NCI-H510A (cell line): Measurements from ENCODE around the gene KRTAP5-9.
"Not testable (repeated sequence)": the region's sequence is repeated elsewhere in the genome, so short reads cannot be mapped to it uniquely, and the experiment has no call there.

ENCODE experiments used
- DNase-seq: peaks from one replicate; lab custom pipeline; 2025; lab: John Stamatoyannopoulos, UW

The KRTAP5-9 gene

DNA sequence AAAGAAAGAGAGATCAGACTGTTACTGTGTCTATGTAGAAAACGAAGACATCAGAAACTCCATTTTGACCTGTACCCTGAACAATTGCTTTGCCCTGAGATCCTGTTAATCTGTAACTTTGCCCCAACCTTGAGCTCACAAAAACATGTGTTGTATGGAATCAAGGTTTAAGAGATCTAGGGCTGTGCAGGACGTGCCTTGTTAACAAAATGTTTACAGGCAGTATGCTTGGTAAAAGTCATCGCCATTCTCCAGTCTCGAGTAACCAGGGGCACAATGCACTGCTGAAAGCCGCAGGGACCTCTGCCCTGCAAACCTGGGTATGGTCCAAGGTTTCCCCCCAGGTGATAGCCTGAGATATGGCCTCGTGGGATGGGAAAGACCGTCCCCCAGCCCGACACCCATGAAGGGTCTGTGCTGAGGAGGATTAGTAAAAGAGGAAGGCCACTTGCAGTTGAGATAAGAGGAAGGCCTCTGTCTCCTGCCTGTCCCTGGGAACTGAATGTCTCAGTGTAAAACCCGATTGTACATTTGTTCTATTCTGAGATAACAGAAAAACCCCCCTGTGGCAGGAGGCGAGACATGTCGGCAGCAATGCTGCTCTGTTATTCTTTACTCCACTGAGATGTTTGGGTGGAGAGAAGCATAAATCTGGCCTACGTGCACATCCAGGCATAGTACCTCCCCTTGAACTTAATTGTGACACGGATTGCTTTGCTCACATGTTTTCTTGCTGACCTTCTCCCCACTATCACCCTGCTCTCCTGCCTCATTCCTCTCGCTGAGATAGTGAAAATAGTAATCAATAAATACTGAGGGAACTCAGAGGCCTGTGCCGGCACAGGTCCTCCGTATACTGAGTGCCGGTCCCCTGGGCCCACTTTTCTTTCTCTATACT is 13.3 kb upstream of the KRTAP5-9 start:
- not testable (repeated sequence) for DNase-seq

DNA sequence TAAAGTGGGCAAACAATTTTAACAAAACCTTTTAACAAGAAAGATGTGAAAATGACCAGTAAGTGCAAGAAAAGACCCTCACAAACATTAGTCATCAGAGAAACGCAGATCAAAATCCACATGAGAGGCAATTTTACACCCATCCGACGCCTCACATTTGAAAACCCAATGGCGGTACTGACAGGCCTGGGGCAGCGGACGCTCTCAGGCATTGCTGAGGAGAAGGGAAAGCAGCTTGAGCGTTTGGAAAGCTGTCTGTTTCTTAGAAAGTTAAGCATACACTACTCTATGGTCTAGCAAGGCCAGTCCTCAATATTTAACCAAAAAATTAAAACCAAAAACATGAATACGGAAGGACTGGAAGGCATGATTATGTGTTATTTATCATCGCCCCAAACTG is 12.4 kb upstream of the KRTAP5-9 start:
- no peak for DNase-seq

DNA sequence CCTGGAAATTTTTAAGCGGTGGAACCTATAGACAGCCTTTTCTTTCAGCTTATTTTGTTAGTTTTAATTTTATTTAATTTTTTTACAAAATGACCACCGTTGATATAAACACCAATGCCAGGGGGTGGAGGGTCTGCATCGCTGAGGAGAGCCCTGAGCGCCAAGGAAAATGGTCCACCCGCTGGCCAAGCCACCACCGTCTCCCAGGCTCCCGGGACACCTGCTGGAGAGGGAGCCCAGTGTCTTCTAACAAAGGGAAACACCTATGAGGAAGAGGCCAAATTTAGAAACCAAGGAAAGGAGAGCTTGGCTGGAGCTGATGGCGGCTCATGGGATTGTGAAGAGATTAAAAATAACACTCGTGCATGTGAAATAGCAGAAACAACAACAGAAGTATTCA is 10.7 kb upstream of the KRTAP5-9 start:
- no peak for DNase-seq

DNA sequence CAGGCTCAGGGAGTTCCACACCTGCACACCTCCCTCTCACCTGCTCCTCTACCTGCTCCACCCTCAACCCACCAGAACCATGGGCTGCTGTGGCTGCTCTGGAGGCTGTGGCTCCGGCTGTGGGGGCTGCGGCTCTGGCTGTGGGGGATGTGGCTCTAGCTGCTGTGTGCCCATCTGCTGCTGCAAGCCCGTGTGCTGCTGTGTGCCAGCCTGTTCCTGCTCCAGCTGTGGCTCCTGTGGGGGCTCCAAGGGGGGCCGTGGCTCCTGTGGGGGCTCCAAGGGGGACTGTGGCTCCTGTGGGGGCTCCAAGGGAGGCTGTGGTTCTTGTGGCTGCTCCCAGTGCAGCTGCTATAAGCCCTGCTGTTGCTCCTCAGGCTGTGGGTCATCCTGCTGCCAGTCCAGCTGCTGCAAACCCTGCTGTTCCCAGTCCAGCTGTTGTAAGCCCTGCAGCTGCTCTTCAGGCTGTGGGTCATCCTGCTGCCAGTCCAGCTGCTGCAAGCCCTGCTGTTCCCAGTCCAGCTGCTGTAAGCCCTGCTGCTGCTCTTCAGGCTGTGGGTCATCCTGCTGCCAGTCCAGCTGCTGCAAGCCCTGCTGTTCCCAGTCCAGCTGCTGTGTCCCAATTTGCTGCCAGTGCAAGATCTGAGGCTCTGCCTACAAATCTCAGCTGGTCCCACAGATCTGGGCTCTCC is 10.1 kb upstream of the KRTAP5-9 start, which contains the start of gene KRTAP5-8:
Gene KRTAP5-8, plus strand, starts transcription at position 49 of the 689 bp plus-strand sequence. Its CDS starts 31 bp downstream, at position 80.
- DNase-seq = not testable (repeated sequence)

DNA sequence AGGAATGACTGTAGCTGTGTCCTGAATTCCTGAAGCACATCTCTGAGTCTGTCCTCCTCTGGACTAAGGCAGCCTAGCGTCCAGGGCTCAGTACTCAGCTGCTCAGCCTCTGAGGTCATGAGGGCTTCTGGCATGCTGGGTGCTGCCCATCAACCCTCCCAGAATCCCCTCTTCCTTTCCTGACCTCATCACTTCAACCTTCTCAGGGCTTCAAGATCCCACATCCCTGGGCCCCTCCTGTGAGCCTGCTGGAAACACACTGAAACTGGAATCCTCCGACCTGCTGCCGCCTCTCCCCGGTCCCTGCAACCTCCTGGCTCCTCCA is 9.6 kb upstream of the KRTAP5-9 start:
- no peak for DNase-seq

DNA sequence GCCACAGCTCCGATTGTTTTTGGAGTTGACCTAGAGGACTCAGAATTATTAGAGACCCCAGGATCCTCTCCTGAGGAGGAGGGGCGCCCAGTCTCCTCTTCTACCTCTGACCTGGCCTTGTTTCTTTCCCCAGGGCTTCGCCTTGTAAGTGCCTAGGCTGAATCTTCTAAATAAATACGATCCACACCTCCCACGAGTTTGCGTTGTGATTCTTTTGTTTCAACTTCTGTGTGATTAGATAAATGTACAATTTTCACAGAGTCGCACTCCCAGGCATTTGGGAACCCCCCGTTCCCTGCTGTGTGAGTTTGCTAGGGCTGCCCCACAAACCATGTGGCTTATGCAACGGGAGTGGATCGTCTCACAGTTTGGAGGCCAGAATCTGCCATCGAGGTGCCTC is 9.2 kb upstream of the KRTAP5-9 start:
- no peak for DNase-seq

DNA sequence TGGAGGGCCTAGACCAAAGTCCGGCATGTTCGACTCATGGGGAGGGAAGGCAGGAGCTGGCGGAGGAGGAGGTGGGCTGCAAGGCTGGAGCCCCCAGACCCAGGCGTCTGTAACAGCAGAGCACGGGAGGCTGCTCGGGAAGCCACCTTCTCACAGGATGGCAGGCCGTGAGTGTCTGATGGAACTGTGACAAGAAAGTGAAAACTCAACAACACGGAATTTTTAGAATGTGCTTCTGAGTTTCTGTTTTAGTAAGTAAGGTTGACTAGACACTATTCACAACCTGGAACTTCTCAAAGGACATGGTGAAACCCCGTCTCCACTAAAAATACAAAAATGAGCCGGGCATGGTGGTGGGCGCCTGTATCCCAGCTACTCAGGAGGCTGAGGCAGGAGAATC is 8.2 kb upstream of the KRTAP5-9 start:
- not testable (repeated sequence) for DNase-seq

DNA sequence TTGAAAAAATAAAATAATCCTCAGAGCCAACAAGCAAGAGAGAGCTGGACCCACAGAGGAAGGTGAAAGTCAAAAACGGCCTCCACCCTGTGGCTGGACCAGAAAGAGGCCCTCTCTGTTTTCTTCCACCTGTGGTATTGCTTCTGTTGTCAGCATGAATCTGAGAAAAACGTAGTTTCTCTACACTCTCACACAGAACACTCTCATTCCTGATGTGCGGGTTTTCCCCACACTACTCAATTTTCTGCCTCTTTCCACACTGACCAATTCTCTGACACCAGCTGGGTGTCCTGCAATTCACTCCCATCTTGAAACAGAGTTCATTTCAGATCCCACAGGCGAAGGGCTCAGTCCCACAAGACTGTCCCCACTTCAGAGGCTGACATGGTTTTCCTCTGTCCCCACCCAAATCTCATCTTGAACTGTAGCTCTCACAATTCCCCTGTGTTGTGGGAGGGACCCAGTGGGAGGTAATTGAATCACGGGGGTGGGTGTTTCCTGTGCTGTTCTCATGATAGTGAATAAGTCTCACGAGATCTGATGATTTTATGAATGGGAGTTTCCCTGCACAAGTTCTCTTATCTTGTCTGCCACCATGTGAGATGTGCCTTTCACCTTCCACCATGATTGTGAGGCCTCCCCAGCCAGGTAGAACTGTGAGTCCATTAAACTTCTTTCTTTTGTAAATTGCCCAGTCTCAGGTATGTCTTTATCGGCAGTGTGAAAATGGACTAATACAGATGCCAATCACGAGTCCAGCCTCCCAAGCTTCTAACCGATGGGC is 7.5 kb upstream of the KRTAP5-9 start:
- DNase-seq = not testable (repeated sequence)

DNA sequence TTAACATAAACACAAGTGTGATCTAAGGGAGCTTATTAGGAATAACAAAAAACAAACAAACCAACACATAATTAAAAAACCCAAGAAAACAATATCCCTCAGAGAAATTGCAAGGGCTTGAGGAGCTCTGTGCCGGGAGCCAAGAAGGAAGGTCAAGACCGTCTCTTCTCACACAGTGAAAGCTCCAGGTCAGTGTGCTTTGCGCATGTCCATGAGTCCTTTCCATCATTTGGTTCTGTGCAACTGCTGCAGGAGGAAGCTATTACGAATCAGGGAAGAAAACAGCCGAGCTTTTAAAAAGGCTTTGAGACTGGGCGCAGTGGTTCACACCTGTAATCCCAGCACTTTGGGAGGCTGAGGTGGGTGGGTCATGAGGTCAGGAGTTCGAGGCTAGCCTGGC is 5.8 kb upstream of the KRTAP5-9 start:
- DNase-seq = no peak

DNA sequence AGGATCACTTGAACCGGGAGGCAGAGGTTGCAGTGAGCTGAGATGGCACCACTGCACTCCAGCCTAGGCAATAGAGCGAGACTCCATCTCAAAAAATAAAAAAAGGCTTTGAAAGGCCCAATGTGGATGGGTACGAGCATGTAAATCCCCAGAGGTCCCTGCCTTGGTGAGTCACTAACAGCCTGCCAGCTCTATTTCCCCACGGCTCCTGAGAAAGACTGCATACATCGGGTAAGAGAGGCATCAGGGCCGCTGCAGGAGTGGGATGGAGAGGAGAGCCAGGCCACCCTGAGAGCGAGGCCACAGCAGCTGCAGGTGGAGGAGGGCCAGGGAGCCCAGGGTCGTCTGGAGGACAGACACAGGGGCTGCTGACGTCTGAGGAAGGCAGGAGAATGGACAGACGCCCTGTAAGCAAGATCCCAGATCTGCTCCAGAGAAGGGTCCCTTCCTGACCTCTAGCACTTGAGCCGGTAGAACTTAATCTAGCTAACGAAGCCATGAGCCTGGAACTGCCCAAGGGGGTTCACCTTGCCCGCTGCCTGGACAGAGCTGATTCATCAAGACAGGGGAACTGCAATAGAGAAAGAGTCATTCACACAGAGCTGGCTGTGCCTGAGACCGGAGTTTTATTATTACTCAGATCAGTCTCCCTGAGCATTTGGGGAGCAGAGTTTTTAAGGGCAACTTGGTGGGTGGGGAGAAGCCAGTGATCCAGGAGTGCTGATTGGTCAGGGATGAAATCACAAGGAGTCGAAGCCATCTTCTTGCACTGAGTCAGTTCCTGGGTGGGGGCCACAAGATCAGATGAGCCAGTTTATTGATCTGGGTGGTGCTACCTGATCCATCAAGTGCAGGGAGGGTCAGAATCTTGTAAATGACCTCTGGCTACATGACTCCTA is 5.1 kb upstream of the KRTAP5-9 start:
- DNase-seq = no peak

DNA sequence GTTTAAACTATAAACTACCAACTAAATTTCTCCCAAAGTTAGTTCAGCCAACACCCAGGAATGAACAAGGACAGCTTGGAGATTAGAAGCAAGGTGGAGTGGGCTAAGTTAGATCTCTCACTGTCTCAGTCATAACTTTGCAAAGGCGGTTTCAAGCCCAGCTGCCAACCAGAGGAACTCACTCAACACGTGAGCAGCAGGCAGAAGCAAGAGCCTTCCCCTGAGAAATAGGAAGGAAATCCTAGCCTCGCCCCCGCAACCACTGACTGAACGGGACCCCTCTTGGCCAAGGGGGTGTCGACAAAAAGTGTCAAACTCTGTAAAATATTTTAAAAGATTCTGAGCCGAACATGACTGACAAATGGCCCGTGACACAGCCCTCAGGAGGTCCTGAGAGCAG is 4.4 kb upstream of the KRTAP5-9 start:
- no peak for DNase-seq

DNA sequence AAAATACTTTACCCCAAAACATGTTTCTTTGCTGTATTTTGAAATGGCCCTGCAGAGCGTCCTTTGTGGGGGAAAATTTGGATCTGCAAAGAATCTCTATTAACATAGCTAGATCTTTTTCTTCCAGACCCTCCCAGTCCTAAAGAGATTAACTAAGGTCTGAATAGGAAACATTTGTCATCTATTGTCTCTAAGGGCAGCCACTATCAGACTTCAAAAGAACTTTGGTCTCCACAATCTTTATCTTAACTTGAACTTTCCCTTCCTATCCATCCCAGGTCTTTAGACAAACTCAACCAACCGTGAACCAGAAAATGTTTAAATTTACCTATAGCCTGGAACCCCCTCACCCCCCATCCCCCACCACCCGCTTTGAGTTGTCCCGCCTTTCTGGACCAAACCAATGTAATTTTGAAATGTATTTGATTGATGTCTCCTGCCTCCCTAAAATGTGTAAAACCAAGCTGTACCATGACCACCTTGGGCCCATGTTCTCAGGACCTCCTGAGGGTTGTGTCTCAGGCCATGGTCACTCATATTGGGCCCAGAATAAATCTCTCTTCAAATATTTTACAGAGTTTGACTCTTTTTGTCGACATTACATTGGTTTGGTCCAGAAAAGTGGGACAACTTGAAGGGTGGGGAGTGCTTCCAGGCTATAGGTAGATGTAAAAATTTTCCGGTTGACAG is 3.5 kb upstream of the KRTAP5-9 start:
- DNase-seq = no peak

DNA sequence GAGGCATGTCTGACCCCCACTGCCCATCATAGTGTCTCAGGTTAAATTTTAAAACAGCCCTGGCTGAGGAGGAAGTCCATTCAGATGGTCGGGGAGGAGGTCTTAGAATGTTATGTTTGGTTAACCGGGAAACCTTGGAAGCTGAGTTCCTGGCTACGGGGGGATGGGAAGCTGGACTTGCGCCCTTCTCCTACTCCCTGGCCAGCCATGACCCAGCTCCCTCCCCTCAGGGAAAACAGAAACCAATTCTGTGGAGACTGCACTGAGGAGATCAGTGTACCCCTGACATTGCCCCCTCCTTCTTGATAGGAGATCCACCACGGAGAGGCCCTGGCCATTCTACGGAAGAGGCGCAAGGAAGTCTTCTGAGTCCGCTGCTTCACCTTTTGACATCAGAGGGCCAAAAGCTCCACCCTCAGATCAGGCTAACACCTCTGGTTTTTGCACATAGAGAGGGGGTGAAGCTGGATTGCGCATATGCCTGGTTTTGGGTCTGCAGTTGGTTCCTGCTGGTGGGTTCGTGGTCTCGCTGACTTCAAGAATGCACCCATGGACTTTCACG is 2.7 kb upstream of the KRTAP5-9 start:
- no peak for DNase-seq

DNA sequence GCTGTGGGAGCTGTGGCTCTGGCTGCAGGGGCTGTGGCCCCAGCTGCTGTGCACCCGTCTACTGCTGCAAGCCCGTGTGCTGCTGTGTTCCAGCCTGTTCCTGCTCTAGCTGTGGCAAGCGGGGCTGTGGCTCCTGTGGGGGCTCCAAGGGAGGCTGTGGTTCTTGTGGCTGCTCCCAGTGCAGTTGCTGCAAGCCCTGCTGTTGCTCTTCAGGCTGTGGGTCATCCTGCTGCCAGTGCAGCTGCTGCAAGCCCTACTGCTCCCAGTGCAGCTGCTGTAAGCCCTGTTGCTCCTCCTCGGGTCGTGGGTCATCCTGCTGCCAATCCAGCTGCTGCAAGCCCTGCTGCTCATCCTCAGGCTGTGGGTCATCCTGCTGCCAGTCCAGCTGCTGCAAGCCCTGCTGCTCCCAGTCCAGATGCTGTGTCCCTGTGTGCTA is 514 bp downstream of the KRTAP5-9 start:
- no peak for DNase-seq

DNA sequence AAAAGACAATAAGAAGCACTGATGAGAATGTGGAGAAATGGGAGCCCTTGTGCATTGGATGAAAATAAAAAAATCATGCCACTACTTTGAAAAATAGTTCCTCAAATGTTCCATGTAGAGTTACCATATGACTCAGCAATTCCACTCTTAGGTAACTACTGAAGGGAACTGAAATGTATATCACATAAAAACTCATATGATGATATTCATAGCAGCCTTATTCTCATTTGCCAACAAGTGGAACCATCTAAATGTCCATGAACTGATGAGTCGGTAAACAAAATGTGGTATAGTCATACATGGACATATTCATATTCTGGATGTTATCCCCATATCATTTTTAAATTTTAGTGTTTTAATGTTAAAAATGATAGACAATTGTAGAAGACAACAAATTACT is 3.5 kb downstream of the KRTAP5-9 start:
- no peak for DNase-seq

DNA sequence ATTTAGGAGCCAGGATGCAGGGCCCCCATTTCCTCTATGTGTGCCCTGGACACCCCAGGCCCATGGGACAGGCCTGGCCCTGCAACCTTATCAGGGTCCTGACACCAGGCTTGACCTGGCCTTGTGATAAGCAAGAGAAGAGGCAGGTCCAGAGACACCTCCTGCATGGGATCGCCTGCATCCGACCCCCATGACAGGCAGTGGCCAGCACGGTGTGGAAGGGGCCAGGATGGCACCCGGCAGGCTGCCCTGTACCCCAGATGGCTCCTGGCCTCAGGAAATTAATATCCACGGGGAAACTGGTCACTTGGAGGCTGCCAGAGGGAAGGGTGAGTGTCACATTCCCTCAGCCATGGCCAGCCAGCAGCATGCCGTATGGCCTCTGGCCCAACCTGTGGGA is 6.8 kb downstream of the KRTAP5-9 start:
- DNase-seq = no peak

DNA sequence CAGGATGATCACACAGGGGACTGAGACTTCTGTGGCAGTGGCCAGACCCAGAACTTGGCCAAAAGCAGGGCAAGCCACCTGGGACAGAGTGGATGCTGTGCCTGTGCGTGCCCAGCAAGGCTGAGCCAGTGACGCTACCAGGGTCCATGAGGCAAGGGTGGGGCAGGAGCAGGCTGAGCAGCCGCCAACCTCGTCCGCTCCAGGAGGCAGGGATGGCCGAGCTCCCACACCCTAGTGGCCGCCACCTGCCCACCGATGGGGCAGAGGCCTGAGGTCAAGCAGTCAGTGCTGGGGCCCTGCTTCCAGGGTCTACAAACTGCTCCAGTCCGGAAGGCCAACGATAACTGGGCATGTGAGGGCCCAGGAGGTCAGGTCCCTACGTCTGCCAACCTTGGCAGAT is 7.3 kb downstream of the KRTAP5-9 start:
- DNase-seq = no peak

DNA sequence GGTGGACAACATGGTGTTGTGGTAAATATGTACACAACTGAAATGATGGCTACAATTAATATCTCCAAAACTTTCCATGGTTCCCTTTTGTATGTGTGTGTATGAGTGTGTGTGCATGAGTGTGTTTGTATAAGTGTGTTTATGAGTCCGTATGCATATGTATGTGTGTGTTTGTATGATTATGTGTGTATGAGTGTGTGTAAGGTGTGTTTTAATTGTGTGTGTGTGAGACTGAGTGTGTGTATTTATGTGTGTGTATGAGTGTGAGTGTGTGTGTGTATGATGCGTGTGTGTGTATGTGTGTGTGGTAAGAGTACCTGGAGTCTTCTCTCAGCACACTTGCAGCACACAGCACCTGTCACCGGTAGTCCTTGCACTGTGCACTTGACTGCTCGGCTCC is 7.8 kb downstream of the KRTAP5-9 start:
- no peak for DNase-seq

DNA sequence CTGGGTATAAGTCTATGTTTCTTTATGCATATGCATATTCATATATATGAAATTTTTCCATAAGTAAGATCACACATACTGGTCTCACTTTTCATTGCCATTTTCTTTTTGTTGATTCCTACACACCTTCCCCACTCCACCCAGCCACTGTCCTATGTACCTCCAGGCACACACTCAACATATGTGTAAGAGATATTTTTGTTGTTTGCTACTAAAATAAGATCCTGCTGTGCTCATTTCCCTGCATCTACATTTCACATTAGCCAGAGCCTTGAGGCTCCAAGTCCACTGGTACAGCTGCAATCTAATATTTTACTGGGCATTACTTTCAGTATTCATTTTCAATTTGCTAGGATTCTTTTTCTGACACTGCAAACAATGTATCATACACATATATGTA is 9.0 kb downstream of the KRTAP5-9 start:
- DNase-seq = no peak

DNA sequence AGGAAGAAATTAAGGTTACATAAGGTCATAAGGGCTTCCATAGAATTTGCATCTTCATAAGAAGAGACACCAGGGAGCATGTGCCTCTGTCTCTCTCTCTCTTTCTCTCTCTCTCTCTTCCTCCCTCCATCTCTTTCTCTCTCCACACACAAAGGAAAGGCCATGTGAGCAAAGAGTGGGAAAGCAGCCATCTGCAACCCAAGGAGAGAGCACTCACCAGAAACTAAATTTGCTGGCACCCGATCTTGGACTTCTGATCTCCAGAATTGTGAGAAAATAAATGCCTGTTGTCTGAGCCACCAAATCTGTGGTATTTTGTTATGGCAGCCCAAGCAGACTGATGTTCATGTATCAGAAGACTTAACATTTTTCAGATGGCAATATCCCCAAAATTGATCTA is 10.8 kb downstream of the KRTAP5-9 start:
- no peak for DNase-seq

DNA sequence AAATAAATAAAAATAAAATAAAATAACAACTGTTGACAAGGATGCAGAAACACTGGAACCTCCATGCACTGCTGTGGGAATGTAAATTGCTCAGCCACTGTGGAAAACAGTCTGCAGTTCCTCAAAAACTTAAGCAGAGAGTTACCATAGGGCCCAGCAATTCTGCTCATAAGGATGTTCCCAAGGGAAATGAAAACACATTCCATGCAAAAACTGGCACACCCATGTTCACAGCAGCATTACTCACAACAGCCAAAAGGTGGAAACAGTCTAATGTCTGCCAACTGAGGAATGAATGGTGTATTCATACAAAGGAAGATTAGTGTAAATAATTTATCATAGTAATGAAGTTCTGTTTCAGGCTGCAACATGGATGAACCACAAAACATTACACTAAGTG is 13.9 kb downstream of the KRTAP5-9 start:
- no peak for DNase-seq
